ENCODE measurements around the gene EVA1C.
"Not testable (repeated sequence)": the region's sequence is repeated elsewhere in the genome, so short reads cannot be mapped to it uniquely, and the experiment has no call there.

The EVA1C gene

DNA sequence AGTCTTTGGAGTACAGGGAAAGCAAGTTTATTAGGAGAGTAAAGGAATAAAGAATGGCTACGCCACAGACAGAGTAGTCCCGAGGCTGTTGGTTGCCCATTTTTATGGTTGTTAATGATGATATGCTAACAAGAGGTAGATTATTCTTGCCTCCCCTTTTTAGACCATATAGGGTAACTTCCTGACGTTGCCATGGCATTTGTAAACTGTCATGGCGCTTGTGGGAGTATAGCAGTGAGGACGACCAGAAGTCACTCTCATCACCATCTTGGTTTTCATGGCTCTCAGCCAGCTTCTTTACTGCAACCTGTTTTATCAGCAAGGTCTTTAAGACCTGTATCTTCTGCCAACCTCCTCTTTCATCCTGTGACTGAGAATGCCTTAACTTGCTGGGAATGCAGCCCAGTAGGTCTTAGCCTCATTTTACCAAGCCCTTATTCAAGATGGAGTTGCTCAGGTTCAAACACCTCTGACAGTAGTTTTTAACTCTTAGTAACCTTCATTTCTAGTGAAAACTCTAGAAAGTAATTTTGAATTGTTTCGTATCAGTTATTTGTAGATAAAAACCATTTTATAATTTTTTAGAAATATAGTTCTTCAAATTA, 146.6 kb downstream of the EVA1C start:
- no peak overlapping the region for H2BK120ac ChIP-seq (ENCODE audit: low read depth, low read length)
- DNase-seq (ENCODE audit: low spot score), result no peak
- H4K91ac ChIP-seq (ENCODE audit: low read depth, low read length, poor library complexity), result no peak overlapping the region
- H3K27me3 ChIP-seq (ENCODE audit: control insufficient read depth in 3 of 3, insufficient read depth in 3 of 3, low read depth in 1 of 3, low read length in 3 of 3), result peaks cover 0 to 4% (median 0%) of the 10 kb centered on the region in 3 experiments
- no peak overlapping the region for H3K18ac ChIP-seq (ENCODE audit: low read length)
- H3K4me1 ChIP-seq (ENCODE audit: control insufficient read depth in 2 of 2, insufficient read depth in 1 of 2, low read depth in 1 of 2, low read length in 2 of 2), result no peaks in the 10 kb centered on the region
- H3K4ac ChIP-seq (ENCODE audit: low read length), result no peak overlapping the region
- no peaks in the 10 kb centered on the region for H3K9me3 ChIP-seq (replicated peaks in 1 of 2; ENCODE audit: control insufficient read depth in 2 of 2, insufficient read depth in 1 of 2, low read depth in 1 of 2, low read length in 2 of 2)
- no peak overlapping the region for H2AK5ac ChIP-seq (ENCODE audit: low read depth, low read length)
- no peak overlapping the region for H3K14ac ChIP-seq (ENCODE audit: low read length)
- H3K27ac ChIP-seq (replicated peaks; ENCODE audit: low read length), result no peak overlapping the region
- no peak overlapping the region for H3K9ac ChIP-seq (ENCODE audit: low read depth, low read length, poor library complexity)
- H3K4me3 ChIP-seq (ENCODE audit: low read length in 2 of 2), result no peak overlapping the region
- no peaks in the 10 kb centered on the region for H3K79me1 ChIP-seq (ENCODE audit: low read depth, low read length)
- H2BK12ac ChIP-seq (ENCODE audit: low read length), result no peak overlapping the region
- H3K36me3 ChIP-seq (replicated peaks in 1 of 2; ENCODE audit: control insufficient read depth in 2 of 2, insufficient read depth in 2 of 2, low read length in 2 of 2), result no peaks in the 10 kb centered on the region
- WGBS, 2 donors (ENCODE audit: extremely low coverage in 2 of 2, insufficient read length in 2 of 2, insufficient replicate concordance in 1 of 2), result no CpG with 5 or more reads among the region's 6 CpGs
- no peak overlapping the region for H3K4me2 ChIP-seq (ENCODE audit: insufficient read depth, low read length, poor library complexity, severe bottlenecking)
- H2BK5ac ChIP-seq (ENCODE audit: low read length), result no peak overlapping the region
- H4K8ac ChIP-seq (ENCODE audit: low read depth, low read length), result no peak overlapping the region
- no peak overlapping the region for H3K23ac ChIP-seq (ENCODE audit: low read depth, low read length, poor library complexity)
- no peak overlapping the region for H2AFZ ChIP-seq (ENCODE audit: low read length)
- H2BK15ac ChIP-seq (ENCODE audit: low read length), result no peak overlapping the region

DNA sequence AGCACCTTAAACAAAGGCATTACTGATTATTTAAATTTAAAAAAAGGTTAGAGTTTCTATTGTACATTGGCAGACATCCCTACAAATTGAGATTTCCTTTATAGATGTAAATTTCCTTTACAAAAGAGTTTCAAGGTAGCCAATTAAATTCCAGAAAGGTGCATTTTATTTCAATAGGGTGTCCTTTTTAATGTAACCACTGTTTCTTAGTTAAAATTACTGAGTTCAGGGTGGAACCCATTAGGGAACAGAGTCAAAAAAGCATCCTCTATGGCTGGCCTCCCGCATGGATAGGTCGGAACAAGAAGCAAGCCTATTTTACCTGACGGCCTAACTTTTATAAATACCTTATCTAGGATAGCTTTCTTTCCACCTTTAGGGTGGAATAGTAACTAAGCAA, 148.4 kb downstream of the EVA1C start:
- Histone ChIP-seq H2BK15ac (ENCODE audit: low read length) (no peak overlapping the region), H2AK5ac (ENCODE audit: low read depth, low read length) (no peak overlapping the region), H3K9ac (ENCODE audit: low read depth, low read length, poor library complexity) (no peak overlapping the region), H3K9me3 (replicated peaks in 1 of 2; ENCODE audit: control insufficient read depth in 2 of 2, insufficient read depth in 1 of 2, low read depth in 1 of 2, low read length in 2 of 2) (peaks cover 2 to 4% of the 10 kb centered on the region in 2 donors), H2AFZ (ENCODE audit: low read length) (no peak overlapping the region), H3K36me3 (replicated peaks in 1 of 2; ENCODE audit: control insufficient read depth in 2 of 2, insufficient read depth in 2 of 2, low read length in 2 of 2) (no peaks in the 10 kb centered on the region), H2BK120ac (ENCODE audit: low read depth, low read length) (no peak overlapping the region), H3K18ac (ENCODE audit: low read length) (no peak overlapping the region), H3K4me3 (ENCODE audit: low read length in 2 of 2) (no peak overlapping the region), H2BK5ac (ENCODE audit: low read length) (no peak overlapping the region), H3K27me3 (ENCODE audit: control insufficient read depth in 3 of 3, insufficient read depth in 3 of 3, low read depth in 1 of 3, low read length in 3 of 3) (peaks cover 0 to 4% (median 0%) of the 10 kb centered on the region in 3 experiments), H3K79me1 (ENCODE audit: low read depth, low read length) (no peaks in the 10 kb centered on the region), H4K91ac (ENCODE audit: low read depth, low read length, poor library complexity) (no peak overlapping the region), H3K27ac (replicated peaks; ENCODE audit: low read length) (no peak overlapping the region), H3K4me1 (ENCODE audit: control insufficient read depth in 2 of 2, insufficient read depth in 1 of 2, low read depth in 1 of 2, low read length in 2 of 2) (no peaks in the 10 kb centered on the region), H3K14ac (ENCODE audit: low read length) (no peak overlapping the region), H3K4ac (ENCODE audit: low read length) (no peak overlapping the region), H3K23ac (ENCODE audit: low read depth, low read length, poor library complexity) (no peak overlapping the region), H2BK12ac (ENCODE audit: low read length) (no peak overlapping the region), H3K4me2 (ENCODE audit: insufficient read depth, low read length, poor library complexity, severe bottlenecking) (no peak overlapping the region), H4K8ac (ENCODE audit: low read depth, low read length) (no peak overlapping the region)
- no peak for DNase-seq (ENCODE audit: low spot score)
- no CpG with 5 or more reads among the region's 3 CpGs for WGBS, 2 donors (ENCODE audit: extremely low coverage in 2 of 2, insufficient read length in 2 of 2, insufficient replicate concordance in 1 of 2)

DNA sequence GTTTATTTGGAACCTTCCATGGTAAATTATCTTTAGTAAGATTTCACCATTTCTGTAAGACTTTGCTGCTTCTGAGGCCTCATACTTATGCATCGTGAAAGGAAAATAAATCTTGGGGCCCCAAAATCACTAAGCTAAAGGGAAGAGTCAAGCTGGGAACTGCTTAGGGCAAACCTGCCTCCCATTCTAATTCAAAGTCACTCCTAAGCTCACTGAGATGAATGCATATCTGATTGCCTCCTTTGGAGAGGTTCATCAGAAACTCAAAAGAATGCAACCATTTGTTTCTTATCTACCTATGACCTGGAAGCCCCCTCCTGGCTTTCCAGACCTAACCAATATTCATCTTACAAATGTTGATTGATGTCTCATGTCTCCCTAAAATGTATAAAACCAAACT, 149.0 kb downstream of the EVA1C start:
- not testable (repeated sequence) for H2AFZ ChIP-seq (ENCODE audit: low read length); H3K18ac ChIP-seq (ENCODE audit: low read length); H3K4me3 ChIP-seq (ENCODE audit: low read length in 2 of 2); H2BK15ac ChIP-seq (ENCODE audit: low read length); H3K23ac ChIP-seq (ENCODE audit: low read depth, low read length, poor library complexity); H3K36me3 ChIP-seq (replicated peaks in 1 of 2; ENCODE audit: control insufficient read depth in 2 of 2, insufficient read depth in 2 of 2, low read length in 2 of 2); H3K4me1 ChIP-seq (ENCODE audit: control insufficient read depth in 2 of 2, insufficient read depth in 1 of 2, low read depth in 1 of 2, low read length in 2 of 2); H2BK120ac ChIP-seq (ENCODE audit: low read depth, low read length); H2AK5ac ChIP-seq (ENCODE audit: low read depth, low read length); H3K27ac ChIP-seq (replicated peaks; ENCODE audit: low read length); H2BK5ac ChIP-seq (ENCODE audit: low read length); H3K14ac ChIP-seq (ENCODE audit: low read length); H3K79me1 ChIP-seq (ENCODE audit: low read depth, low read length); H3K4ac ChIP-seq (ENCODE audit: low read length); H2BK12ac ChIP-seq (ENCODE audit: low read length); H3K9me3 ChIP-seq (replicated peaks in 1 of 2; ENCODE audit: control insufficient read depth in 2 of 2, insufficient read depth in 1 of 2, low read depth in 1 of 2, low read length in 2 of 2); H3K9ac ChIP-seq (ENCODE audit: low read depth, low read length, poor library complexity); DNase-seq (ENCODE audit: low spot score); H3K4me2 ChIP-seq (ENCODE audit: insufficient read depth, low read length, poor library complexity, severe bottlenecking); H4K91ac ChIP-seq (ENCODE audit: low read depth, low read length, poor library complexity); H3K27me3 ChIP-seq (ENCODE audit: control insufficient read depth in 3 of 3, insufficient read depth in 3 of 3, low read depth in 1 of 3, low read length in 3 of 3); H4K8ac ChIP-seq (ENCODE audit: low read depth, low read length)
- no CpG with 5 or more reads among the region's 1 CpG for WGBS, 2 donors (ENCODE audit: extremely low coverage in 2 of 2, insufficient read length in 2 of 2, insufficient replicate concordance in 1 of 2)

DNA sequence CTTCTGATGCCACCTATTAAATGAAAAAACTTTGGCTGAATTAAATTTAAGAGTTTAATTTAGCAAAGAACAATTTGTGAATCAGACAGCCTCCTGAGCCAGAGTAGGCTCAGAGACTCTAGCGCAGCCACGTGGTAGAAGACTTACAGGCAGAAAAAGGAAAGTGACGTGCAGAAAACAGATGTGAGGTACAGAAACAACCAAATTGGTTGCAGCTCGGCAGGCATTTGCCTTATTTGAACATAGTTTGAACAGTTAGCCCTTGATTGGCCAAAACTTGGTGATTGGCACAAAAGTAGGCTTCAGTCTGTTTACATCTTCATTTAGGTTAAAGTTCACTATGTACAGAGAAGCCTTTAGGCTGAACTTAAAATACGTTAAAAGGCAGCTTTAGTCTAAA, 149.9 kb downstream of the EVA1C start:
- no peak overlapping the region for H2BK15ac ChIP-seq (ENCODE audit: low read length)
- no peak overlapping the region for H3K9ac ChIP-seq (ENCODE audit: low read depth, low read length, poor library complexity)
- H4K91ac ChIP-seq (ENCODE audit: low read depth, low read length, poor library complexity), result no peak overlapping the region
- no peak overlapping the region for H3K14ac ChIP-seq (ENCODE audit: low read length)
- H3K4me2 ChIP-seq (ENCODE audit: insufficient read depth, low read length, poor library complexity, severe bottlenecking), result no peak overlapping the region
- no peaks in the 10 kb centered on the region for H3K79me1 ChIP-seq (ENCODE audit: low read depth, low read length)
- H3K4me1 ChIP-seq (ENCODE audit: control insufficient read depth in 2 of 2, insufficient read depth in 1 of 2, low read depth in 1 of 2, low read length in 2 of 2), result no peaks in the 10 kb centered on the region
- H2BK5ac ChIP-seq (ENCODE audit: low read length), result no peak overlapping the region
- H3K23ac ChIP-seq (ENCODE audit: low read depth, low read length, poor library complexity), result no peak overlapping the region
- WGBS, 2 donors (ENCODE audit: extremely low coverage in 2 of 2, insufficient read length in 2 of 2, insufficient replicate concordance in 1 of 2), result no CpG with 5 or more reads among the region's 5 CpGs
- H3K36me3 ChIP-seq (replicated peaks in 1 of 2; ENCODE audit: control insufficient read depth in 2 of 2, insufficient read depth in 2 of 2, low read length in 2 of 2), result no peaks in the 10 kb centered on the region
- no peak overlapping the region for H3K4me3 ChIP-seq (ENCODE audit: low read length in 2 of 2)
- H3K27ac ChIP-seq (replicated peaks; ENCODE audit: low read length), result no peak overlapping the region
- H2BK120ac ChIP-seq (ENCODE audit: low read depth, low read length), result no peak overlapping the region
- H3K18ac ChIP-seq (ENCODE audit: low read length), result no peak overlapping the region
- H3K4ac ChIP-seq (ENCODE audit: low read length), result no peak overlapping the region
- no peak overlapping the region for H4K8ac ChIP-seq (ENCODE audit: low read depth, low read length)
- DNase-seq (ENCODE audit: low spot score), result peak; percentile 18
- peak overlapping the region; percentile 10 for H2AFZ ChIP-seq (ENCODE audit: low read length)
- no peak overlapping the region for H2AK5ac ChIP-seq (ENCODE audit: low read depth, low read length)
- peaks cover 0 to 1% (median 0%) of the 10 kb centered on the region in 3 experiments for H3K27me3 ChIP-seq (ENCODE audit: control insufficient read depth in 3 of 3, insufficient read depth in 3 of 3, low read depth in 1 of 3, low read length in 3 of 3)
- peaks cover 2 to 4% of the 10 kb centered on the region in 2 donors for H3K9me3 ChIP-seq (replicated peaks in 1 of 2; ENCODE audit: control insufficient read depth in 2 of 2, insufficient read depth in 1 of 2, low read depth in 1 of 2, low read length in 2 of 2)
- no peak overlapping the region for H2BK12ac ChIP-seq (ENCODE audit: low read length)
